Measurements from ENCODE around the gene ART5. TPM values are rescaled to one million over a fixed set of nuclear protein-coding genes. Genes with fewer than 3 reads are reported as not detected.

ART5 gene
- total and polyA plus RNA-seq, 2 donors from 2014 or later, result 2.8 TPM; not detected in 1

DNA sequence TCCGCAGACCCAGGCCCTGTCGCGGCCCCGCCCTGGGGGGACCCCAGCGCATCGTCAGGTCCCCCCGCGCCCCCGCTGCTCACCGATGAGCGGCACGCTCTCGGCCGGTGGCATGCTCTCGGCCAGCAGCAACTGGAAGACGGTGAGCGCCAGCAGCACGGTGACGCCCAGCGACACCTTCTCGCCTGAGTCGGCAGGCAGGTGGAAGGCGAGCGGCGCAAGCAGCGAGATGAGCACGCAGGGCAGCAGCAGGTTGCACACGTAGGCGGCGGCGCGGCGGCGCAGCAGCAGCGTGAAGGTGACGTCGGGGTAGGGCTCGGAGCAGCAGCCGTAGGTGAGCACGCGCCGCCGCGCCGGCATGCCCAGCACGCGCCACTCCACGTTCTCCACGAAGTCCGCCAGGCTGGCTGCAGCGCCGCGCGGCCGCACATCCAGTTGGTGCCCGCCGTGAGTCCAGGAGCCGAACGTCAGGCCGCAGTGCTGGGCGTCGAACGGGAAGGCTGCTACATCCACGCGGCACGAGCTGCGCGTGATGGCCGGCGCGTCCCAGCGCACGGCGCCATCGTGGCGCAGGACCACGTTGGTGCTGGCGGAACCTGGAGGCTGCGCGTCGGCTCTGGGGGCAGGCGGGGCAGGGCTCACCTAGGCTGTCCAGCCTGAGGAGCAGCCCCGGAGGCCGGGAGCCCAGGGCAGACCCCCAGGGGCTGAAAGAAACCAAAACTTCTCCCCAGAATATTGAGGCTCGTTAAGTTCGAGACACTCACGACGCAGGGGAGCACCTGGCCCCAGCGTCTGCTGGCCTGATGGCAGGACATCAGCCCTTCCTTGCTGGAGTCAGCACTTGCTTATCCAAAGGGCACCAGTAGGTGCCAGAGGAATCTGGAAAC lies 25.6 kb upstream of the ART5 start:
- H3K4me3 ChIP-seq (ENCODE audit: low read length in 3 of 3), result no peak overlapping the region
- TF ChIP-seq, protein P1, sequence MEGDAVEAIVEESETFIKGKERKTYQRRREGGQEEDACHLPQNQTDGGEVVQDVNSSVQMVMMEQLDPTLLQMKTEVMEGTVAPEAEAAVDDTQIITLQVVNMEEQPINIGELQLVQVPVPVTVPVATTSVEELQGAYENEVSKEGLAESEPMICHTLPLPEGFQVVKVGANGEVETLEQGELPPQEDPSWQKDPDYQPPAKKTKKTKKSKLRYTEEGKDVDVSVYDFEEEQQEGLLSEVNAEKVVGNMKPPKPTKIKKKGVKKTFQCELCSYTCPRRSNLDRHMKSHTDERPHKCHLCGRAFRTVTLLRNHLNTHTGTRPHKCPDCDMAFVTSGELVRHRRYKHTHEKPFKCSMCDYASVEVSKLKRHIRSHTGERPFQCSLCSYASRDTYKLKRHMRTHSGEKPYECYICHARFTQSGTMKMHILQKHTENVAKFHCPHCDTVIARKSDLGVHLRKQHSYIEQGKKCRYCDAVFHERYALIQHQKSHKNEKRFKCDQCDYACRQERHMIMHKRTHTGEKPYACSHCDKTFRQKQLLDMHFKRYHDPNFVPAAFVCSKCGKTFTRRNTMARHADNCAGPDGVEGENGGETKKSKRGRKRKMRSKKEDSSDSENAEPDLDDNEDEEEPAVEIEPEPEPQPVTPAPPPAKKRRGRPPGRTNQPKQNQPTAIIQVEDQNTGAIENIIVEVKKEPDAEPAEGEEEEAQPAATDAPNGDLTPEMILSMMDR (IDR thresholded peaks at IDR 0.05; ENCODE audit: borderline replicate concordance, extremely low read depth, insufficient read depth), result no peak
- H3K27me3 ChIP-seq (ENCODE audit: control insufficient read depth, insufficient read depth, low read length), result no peaks in the 10 kb centered on the region
- H3K27ac ChIP-seq (ENCODE audit: low read depth in 2 of 2, low read length in 2 of 2), result no peak overlapping the region
- H3K9me3 ChIP-seq (ENCODE audit: control insufficient read depth in 2 of 3, insufficient read depth in 1 of 3, low read length in 3 of 3), result no peaks in the 10 kb centered on the region
- no peak for DNase-seq
- peaks cover under 1 to 12% (median 4%) of the 10 kb centered on the region in 3 donors for H3K36me3 ChIP-seq (ENCODE audit: control insufficient read depth in 2 of 3, insufficient read depth in 3 of 3, low read length in 3 of 3)
- H3K9ac ChIP-seq (ENCODE audit: low read length in 3 of 3), result no peak overlapping the region
- no peaks in the 10 kb centered on the region for H3K4me1 ChIP-seq (ENCODE audit: control insufficient read depth in 2 of 3, insufficient read depth in 2 of 3, low read depth in 1 of 3, low read length in 3 of 3)
- FAIRE-seq, result no peak
- intact Hi-C loops (cut with DNase I), result no loop called here

DNA sequence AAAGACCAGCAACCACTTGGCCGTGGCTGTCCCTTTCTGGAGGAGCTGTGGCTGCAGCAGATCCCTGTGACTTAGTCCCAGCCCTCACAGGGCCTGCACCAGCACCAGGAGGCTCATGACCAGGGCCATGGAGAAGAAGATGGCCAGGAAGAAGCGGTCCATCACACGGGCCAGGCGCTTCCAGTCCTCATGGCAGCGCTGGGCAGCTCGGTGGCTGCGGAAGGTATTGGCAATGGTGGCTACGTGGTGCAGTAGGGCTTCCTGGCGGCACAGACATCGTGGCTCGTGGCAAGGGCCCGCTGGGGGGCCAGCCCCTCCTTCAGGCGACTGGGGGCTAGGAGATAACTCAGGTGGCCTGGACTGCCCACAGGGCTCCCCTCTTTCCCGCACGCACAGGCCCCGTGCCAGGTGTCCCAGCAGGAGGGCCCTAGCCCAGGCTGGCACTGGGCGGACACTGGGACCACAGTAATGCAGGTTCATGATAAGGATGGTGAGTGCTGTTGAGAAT lies 24.3 kb upstream of the ART5 start:
- Histone ChIP-seq H3K36me3 (ENCODE audit: control insufficient read depth in 2 of 3, insufficient read depth in 3 of 3, low read length in 3 of 3) (peaks cover 0 to 8% (median 4%) of the 10 kb centered on the region in 3 donors), H3K27ac (ENCODE audit: low read depth in 2 of 2, low read length in 2 of 2) (no peak overlapping the region), H3K9ac (ENCODE audit: low read length in 3 of 3) (no peak overlapping the region), H3K4me1 (ENCODE audit: control insufficient read depth in 2 of 3, insufficient read depth in 2 of 3, low read depth in 1 of 3, low read length in 3 of 3) (no peaks in the 10 kb centered on the region), H3K27me3 (ENCODE audit: control insufficient read depth, insufficient read depth, low read length) (no peaks in the 10 kb centered on the region), H3K4me3 (ENCODE audit: low read length in 3 of 3) (no peak overlapping the region), H3K9me3 (ENCODE audit: control insufficient read depth in 2 of 3, insufficient read depth in 1 of 3, low read length in 3 of 3) (no peaks in the 10 kb centered on the region)
- no peak for DNase-seq
- TF ChIP-seq, protein P1 (IDR thresholded peaks at IDR 0.05; ENCODE audit: borderline replicate concordance, extremely low read depth, insufficient read depth), result no peak
- intact Hi-C loops (cut with DNase I), result no loop called here
- FAIRE-seq, result no peak

DNA sequence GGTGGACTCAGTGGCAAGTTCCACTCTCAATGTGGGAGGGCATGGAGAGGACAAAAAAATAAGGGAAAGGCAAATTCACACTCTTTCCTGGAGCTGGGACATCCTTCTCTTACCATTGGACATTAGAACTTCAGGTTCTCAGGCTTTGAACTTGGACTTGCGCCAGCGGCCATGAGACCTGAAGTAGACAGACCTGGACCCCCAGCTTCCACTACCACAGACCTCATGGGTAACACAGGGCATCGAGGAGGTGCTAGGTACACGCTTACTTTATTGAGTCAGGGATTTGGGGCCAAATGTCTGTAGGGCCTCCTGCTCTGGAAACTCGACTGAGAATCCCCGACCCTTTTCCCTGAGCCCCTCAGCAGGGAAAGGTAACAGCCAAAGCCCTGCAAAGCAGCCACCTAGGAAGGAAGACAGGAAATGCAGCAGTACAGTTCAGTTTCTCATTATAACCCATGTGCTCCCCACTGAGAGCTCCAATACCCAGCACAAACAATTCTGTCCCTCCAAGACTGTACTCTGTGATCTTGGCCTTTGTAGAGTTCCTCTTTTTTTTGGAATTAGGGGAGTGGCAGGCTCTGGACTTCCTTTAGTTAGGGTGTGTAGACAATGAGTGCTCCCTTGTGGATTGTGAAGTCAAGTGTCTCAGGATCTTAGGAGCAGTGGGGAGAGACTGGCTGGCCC lies 23.7 kb upstream of the ART5 start:
- H3K27ac ChIP-seq (ENCODE audit: low read depth in 2 of 2, low read length in 2 of 2), result no peak overlapping the region
- TF ChIP-seq, protein P1 (IDR thresholded peaks at IDR 0.05; ENCODE audit: borderline replicate concordance, extremely low read depth, insufficient read depth), result no peak
- H3K9ac ChIP-seq (ENCODE audit: low read length in 3 of 3), result no peak overlapping the region
- peaks cover 0 to 8% (median 4%) of the 10 kb centered on the region in 3 donors for H3K36me3 ChIP-seq (ENCODE audit: control insufficient read depth in 2 of 3, insufficient read depth in 3 of 3, low read length in 3 of 3)
- no peak overlapping the region for H3K4me3 ChIP-seq (ENCODE audit: low read length in 3 of 3)
- H3K4me1 ChIP-seq (ENCODE audit: control insufficient read depth in 2 of 3, insufficient read depth in 2 of 3, low read depth in 1 of 3, low read length in 3 of 3), result no peaks in the 10 kb centered on the region
- no peaks in the 10 kb centered on the region for H3K27me3 ChIP-seq (ENCODE audit: control insufficient read depth, insufficient read depth, low read length)
- FAIRE-seq, result no peak
- H3K9me3 ChIP-seq (ENCODE audit: control insufficient read depth in 2 of 3, insufficient read depth in 1 of 3, low read length in 3 of 3), result no peaks in the 10 kb centered on the region
- intact Hi-C loops (cut with DNase I), result no loop called here
- peak in 1 of 5 donors; percentile 59 for DNase-seq

All from kidney (tissue), 14 donors.